ENCODE results near the gene CREB5.

DNA sequence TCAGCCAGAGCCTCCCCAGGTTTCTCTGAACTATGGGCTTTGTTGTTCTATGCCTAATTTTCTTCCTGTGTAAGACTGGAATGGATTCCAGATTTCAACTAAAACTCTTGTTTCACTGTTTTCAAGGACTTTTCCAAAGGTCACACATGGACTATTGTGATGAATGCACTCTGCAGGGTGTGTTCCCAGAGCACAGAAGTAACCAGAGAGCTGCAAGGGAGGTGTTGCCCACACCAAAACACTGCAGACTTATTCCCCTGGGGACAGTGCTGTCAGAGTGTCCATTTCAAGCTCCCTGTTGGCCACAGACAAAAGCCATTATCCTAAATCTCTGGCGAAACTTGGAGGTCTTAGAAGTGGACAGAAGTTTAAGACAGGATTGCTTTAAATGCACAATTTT lies 314.2 kb downstream of the CREB5 start:
- TF ChIP-seq CREM (CRISPR knock-in tag; IDR thresholded peaks at IDR 0.05), result no peak
- TF ChIP-seq, protein P1, sequence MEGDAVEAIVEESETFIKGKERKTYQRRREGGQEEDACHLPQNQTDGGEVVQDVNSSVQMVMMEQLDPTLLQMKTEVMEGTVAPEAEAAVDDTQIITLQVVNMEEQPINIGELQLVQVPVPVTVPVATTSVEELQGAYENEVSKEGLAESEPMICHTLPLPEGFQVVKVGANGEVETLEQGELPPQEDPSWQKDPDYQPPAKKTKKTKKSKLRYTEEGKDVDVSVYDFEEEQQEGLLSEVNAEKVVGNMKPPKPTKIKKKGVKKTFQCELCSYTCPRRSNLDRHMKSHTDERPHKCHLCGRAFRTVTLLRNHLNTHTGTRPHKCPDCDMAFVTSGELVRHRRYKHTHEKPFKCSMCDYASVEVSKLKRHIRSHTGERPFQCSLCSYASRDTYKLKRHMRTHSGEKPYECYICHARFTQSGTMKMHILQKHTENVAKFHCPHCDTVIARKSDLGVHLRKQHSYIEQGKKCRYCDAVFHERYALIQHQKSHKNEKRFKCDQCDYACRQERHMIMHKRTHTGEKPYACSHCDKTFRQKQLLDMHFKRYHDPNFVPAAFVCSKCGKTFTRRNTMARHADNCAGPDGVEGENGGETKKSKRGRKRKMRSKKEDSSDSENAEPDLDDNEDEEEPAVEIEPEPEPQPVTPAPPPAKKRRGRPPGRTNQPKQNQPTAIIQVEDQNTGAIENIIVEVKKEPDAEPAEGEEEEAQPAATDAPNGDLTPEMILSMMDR (IDR thresholded peaks at IDR 0.05), result no peak
- no peak for TF ChIP-seq SOX15 (CRISPR knock-in tag; IDR thresholded peaks at IDR 0.05)
- no peak for TF ChIP-seq HMGA2 (CRISPR knock-in tag; IDR thresholded peaks at IDR 0.05)
- TF ChIP-seq, protein P2, sequence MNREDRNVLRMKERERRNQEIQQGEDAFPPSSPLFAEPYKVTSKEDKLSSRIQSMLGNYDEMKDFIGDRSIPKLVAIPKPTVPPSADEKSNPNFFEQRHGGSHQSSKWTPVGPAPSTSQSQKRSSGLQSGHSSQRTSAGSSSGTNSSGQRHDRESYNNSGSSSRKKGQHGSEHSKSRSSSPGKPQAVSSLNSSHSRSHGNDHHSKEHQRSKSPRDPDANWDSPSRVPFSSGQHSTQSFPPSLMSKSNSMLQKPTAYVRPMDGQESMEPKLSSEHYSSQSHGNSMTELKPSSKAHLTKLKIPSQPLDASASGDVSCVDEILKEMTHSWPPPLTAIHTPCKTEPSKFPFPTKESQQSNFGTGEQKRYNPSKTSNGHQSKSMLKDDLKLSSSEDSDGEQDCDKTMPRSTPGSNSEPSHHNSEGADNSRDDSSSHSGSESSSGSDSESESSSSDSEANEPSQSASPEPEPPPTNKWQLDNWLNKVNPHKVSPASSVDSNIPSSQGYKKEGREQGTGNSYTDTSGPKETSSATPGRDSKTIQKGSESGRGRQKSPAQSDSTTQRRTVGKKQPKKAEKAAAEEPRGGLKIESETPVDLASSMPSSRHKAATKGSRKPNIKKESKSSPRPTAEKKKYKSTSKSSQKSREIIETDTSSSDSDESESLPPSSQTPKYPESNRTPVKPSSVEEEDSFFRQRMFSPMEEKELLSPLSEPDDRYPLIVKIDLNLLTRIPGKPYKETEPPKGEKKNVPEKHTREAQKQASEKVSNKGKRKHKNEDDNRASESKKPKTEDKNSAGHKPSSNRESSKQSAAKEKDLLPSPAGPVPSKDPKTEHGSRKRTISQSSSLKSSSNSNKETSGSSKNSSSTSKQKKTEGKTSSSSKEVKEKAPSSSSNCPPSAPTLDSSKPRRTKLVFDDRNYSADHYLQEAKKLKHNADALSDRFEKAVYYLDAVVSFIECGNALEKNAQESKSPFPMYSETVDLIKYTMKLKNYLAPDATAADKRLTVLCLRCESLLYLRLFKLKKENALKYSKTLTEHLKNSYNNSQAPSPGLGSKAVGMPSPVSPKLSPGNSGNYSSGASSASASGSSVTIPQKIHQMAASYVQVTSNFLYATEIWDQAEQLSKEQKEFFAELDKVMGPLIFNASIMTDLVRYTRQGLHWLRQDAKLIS (CRISPR knock-in tag; IDR thresholded peaks at IDR 0.05; ENCODE audit: borderline replicate concordance), result no peak
- TF ChIP-seq TEAD4 (CRISPR knock-in tag; IDR thresholded peaks at IDR 0.05), result no peak
- TF ChIP-seq GTF2I (CRISPR knock-in tag; conservative IDR thresholded peaks at IDR 0.05), result no peak
- TF ChIP-seq JUN (CRISPR knock-in tag; IDR thresholded peaks at IDR 0.05), result no peak
- no peak for TF ChIP-seq KAT7 (CRISPR knock-in tag; IDR thresholded peaks at IDR 0.05; ENCODE audit: borderline replicate concordance)
